ENCODE measurements around the gene ADRA2B.

ADRA2B gene

GRCh38 chr2:96104487-96104861 lies 11.9 kb downstream of the ADRA2B start:
- DNase-seq (ENCODE audit: low spot score): no peak

- DNase-seq (ENCODE audit: low spot score): no peak
These were observed 12.4 kb downstream of the ADRA2B start for GRCh38 chr2:96103761-96104486.

- no peak for DNase-seq (ENCODE audit: low spot score)
These were observed 13.2 kb downstream of the ADRA2B start for GRCh38 chr2:96103187-96103601.

GRCh38 chr2:96102596-96103186 lies 13.7 kb downstream of the ADRA2B start:
- no peak for DNase-seq (ENCODE audit: low spot score)

- no peak for DNase-seq (ENCODE audit: low spot score)
These were observed 15.5 kb downstream of the ADRA2B start for GRCh38 chr2:96100893-96101304.

DNA sequence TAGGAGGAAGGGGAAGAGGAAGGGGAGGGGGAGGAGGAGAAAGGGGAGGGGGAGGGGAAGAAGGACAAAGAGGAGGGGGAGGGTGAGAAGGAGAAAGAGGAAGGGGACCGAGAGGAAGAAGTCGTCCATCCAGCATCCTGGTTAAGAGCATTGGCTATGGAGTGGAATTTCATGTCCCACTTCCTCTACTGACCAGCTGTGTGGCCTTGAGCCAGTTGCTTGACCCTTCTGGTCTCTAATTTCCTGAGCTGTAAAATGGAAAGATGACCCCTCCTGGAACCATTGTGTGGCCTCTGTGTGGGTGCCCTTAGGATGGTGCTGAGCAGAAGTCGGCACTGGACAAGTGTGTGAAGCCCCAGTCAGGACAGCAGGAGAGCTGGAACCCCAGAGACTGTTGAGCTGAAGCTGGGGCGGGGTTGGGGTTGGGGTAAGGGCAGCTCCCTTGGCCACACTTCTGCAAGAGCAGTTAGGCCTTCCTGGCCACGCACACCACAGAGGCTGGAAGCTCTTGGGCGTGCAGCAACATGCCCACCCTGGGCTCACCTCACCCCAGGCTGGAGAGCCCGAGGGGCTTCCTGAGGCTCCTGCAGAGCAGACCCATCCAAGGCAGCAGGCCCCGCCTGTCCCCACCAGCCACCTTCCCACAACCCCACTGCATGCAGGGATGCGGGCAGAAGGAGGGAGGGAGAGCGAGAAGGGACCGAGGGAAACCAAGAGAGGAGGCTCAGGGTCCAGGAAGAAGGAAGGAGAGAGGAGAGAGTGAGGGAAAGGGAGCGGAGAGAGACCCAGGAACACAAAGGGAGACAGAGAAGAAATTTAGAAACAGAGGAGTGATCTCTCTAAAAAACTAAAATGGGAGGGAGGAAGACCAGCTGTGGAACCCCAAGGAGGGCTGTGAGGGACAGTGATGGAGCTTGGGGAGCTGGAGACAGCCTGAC lies 16.2 kb downstream of the ADRA2B start:
- no peak for DNase-seq (ENCODE audit: low spot score)

- DNase-seq (ENCODE audit: low spot score): no peak
These were observed 17.3 kb downstream of the ADRA2B start for GRCh38 chr2:96098900-96099590.

GRCh38 chr2:96097951-96098823 lies 18.2 kb downstream of the ADRA2B start:
- DNase-seq (ENCODE audit: low spot score): no peak

GRCh38 chr2:96097441-96097840 lies 18.9 kb downstream of the ADRA2B start:
- DNase-seq (ENCODE audit: low spot score): no peak

DNA sequence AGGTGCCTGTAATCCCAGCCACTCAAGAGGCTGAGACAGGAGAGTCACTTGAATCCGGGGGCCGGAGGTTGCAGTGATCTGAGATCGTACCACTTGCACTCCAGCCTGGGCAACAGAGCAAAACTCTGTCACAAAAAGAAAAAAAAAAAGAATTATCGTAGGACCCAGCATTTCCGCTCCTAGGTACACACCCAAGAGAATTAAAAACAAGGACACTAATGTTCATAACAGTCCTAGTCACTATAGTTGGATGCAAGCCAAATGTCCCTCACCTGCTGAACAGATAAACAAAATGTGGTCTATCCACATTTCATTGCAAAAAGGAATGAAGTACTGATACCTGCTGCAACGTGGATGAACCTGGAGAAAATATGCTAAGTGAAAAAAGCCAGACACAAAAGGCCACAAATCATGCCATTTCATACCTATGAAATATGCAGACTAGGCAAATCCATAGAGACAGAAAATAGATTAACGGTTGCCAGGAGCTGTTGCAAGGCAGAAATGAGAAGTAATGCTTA lies 21.2 kb downstream of the ADRA2B start:
- DNase-seq (ENCODE audit: low spot score): no peak

GRCh38 chr2:96093528-96093927 lies 22.8 kb downstream of the ADRA2B start:
- no peak for DNase-seq (ENCODE audit: low spot score)

GRCh38 chr2:96092951-96093350 lies 23.4 kb downstream of the ADRA2B start:
- DNase-seq (ENCODE audit: low spot score): no peak

DNA sequence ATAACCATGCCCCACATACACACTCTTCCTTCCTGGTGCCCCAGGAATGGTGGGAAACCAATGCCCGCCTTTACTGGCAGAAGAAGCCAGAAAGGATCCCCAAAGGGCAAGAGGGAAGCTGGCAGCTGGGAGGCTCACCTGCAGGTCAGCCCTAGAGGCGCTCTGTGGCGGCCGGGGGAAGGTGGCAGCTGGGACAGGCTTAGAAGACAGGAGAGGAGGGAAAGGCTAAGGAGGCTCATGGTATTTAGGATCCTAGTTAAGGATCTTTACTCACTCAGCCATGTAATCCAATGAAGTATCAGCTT lies 23.8 kb downstream of the ADRA2B start:
- no peak for DNase-seq (ENCODE audit: low spot score)

DNA sequence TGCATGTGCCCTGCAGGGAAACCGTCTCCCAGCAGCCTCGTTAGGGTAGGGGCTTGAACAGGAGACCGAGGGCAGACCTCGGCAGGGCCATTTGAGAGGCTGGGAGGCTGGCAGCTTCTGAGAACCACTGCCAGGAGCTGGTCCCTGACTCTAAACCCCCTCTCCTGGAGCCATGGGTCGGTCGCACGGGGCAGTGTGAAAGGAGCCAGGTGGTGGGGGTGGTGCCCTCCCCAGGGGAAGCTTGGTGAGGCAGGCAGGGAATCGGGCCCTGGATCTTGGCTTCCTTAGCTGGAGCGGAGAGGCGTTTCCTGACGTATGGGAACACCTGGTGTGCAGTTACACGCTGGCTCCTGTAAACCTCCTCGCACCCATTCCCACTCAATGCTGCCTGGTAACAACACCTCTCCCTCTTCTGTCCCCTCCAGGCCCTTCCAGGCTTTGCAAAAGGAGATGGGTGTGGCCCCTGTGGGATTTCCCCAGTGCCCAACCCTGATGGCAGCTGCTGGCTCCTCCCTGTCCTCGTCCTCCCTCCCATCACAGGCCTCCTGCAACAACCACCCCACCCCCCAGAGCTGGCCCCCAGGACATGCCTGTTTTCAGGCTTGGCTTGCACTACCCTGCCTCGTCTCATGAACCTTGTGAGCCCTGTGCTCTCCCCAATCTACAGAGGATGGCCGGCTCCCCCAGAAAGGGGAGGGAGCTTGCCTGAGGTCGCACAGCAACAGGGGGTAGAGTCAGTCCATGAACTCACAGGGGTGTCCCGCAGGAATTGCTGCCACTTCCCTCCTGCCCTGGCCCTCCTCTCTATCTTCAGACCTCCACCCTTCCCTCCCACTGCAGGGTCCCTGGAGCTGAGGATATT lies 24.4 kb downstream of the ADRA2B start:
- DNase-seq (ENCODE audit: low spot score): no peak

GRCh38 chr2:96091141-96091710 lies 25.1 kb downstream of the ADRA2B start:
- no peak for DNase-seq (ENCODE audit: low spot score)

DNA sequence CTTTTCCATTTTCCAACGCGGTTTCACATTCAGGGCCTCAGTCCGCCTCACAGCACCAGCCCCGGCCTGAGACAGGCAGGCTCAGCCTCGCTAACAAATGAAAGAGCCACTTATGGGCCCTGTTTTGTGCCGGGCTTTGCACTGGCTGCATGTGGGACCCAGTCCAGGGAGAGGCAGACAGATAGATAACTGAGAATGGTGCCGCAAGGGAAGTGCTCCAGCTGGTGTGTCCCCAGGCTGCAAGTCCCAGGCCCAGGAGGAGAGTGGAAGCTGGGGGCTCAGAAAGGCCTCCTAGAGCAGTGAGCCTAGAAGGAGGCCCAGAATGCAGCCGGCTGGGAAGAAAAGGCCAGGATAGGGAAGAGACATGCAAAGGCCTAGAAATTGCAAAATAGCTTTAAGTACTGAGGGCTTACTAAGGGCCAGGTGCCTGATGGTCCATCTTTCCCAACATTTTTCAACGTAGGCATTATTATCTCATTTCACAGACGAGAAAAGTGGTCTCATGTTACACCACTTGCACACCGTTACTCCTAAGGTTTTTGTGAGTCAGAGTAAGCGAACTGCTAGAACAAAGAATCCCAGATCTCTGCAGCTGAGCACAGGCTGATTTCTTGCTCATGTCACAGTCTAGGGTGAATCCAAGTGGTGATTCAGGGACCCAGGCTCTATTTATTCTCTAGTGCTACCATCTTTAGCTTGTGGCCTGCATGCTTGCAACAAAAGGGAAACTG lies 26.0 kb downstream of the ADRA2B start:
- no peak for DNase-seq (ENCODE audit: low spot score)

GRCh38 chr2:96089356-96090195 lies 26.8 kb downstream of the ADRA2B start:
- DNase-seq (ENCODE audit: low spot score): no peak

Data from HuH-7 (cell line).